Activated CD4-positive, alpha-beta T cell treated with anti-CD3 and anti-CD28 coated beads, Interleukin-10, Interleukin-2, amounts not matched to agents 100 ng/mL and 50 ng/mL, durations not matched to agents 16 hours and 8 hours (primary cell): ENCODE data around the gene PDE4C.
A peak's percentile ranks its signal among the peaks of the same experiment; 100 is the strongest.
"Not testable (repeated sequence)": the region's sequence is repeated elsewhere in the genome, so short reads cannot be mapped to it uniquely, and the experiment has no call there.

ENCODE experiments used
- DNase-seq: peaks from one replicate; pipeline ENCODE4 v3.0.0-alpha.2; 2020

Gene PDE4C

GRCh38 chr19:18221815-18222725 lies 4.2 kb downstream of the PDE4C start:
- DNase-seq = no peak

DNA sequence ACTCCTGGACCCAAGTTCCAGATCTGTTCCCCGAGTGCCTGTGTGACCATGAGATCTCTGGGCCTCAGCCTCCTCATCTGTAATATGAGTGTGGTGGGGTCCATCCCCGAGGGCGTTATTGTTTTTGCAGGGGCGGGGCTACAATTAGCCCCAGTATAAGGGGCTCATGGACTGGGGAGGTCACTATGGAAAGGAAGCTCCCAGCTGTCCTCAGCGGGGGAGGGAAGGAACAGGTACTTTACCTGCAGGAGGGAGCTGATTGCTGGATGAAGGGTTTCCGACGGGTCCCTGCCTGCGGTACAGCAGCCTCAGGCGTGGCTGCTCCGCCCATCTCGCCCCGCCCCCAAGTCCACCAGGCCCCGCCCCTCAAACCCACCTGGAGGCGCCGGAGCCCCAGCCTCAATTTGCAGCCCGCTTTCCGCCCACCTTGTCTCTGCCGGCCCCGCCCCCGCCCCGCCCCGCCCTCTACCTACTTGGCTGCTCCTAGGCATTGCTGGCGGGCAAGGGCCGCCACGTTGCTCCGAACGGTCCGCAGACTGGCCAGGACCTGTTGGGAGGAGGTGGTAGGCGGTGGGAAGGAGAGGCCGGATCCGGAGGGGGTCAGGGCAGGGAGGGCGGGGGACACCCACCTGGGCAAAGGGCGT lies 5.5 kb downstream of the PDE4C start:
- DNase-seq = no peak

- DNase-seq = no peak
These were observed 6.2 kb downstream of the PDE4C start for GRCh38 chr19:18219911-18220631.

DNA sequence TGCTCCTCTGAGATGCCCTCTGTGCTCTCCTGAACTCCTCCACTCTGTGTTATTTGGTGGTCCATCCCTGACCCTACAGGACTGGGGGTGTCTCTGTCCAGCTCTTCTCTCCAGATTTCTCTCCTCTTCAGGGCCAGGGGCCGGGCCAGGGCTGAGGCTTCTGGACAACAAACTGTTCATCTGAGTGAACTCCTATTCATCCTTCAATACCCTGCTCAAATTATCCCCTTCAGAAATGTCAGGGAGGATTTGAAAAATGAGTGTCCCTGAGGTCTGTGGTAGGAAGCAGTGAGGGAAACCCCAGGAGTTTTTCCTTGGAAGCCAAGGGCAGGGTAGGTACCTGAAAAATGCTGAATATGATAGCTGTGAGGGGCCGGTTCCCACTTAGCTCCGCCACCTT lies 7.6 kb downstream of the PDE4C start:
- DNase-seq = no peak

DNA sequence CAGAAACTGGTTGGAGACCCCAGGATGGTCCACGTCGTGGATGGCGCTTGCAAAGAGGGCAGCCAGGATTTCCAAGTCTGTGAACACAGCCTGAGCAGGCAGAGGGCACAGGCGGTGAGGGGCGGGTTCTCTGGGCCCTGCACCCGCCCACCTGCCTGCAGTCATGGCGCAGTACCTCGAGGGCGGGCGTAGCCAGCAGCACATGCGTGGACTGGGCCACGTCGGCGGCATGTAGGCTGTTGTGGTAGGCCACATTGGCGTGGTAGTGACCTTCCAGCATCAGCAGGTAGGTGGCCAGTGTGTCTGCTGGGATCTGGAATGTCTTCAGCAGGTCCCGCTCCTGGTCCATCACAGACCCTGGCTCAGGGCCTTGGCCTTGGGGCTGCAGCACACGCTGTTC lies 8.1 kb downstream of the PDE4C start:
- DNase-seq = no peak

DNA sequence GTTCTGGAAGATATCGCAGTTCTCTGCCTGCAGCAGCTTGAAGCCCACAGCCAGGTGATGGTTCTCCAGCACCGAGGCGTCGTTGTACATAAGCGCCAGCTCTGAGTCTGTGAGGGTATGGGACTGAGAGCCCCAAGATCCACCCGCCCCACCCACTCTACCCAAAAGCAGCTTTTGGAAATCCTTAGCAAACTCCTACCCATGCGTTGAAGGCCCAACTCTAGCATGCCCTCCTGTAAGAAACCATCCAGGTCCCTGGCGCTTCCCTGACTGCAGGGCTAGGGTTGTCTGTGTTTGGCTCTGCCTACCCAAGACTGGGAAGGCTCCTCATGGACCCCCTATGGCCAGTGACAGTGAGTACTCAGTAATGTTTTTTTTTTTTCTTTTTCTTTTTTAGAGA lies 9.4 kb downstream of the PDE4C start:
- no peak for DNase-seq

- no peak for DNase-seq
These were observed 11.3 kb downstream of the PDE4C start for GRCh38 chr19:18214779-18215433.

GRCh38 chr19:18211683-18212082 lies 14.6 kb downstream of the PDE4C start:
- no peak for DNase-seq

DNA sequence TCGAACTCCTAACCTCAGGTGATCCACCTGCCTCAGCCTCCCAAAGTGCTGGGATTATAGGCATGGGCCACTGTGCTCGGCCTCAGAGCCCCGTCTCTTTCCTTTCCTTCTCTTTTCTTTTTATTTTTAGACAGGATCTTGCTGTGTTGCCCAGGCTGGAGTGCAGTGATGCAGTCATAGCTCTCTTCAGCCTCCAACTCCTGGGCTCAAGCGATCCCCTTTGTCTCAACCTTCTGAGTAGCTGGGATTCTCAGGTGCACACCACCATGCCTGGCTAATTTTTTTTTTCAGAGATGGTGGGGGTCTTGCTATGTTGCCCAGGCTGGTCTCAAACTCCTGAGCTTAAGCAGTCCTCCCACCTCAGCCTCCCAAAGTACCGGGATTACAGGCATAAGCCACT lies 16.3 kb downstream of the PDE4C start:
- not testable (repeated sequence) for DNase-seq

DNA sequence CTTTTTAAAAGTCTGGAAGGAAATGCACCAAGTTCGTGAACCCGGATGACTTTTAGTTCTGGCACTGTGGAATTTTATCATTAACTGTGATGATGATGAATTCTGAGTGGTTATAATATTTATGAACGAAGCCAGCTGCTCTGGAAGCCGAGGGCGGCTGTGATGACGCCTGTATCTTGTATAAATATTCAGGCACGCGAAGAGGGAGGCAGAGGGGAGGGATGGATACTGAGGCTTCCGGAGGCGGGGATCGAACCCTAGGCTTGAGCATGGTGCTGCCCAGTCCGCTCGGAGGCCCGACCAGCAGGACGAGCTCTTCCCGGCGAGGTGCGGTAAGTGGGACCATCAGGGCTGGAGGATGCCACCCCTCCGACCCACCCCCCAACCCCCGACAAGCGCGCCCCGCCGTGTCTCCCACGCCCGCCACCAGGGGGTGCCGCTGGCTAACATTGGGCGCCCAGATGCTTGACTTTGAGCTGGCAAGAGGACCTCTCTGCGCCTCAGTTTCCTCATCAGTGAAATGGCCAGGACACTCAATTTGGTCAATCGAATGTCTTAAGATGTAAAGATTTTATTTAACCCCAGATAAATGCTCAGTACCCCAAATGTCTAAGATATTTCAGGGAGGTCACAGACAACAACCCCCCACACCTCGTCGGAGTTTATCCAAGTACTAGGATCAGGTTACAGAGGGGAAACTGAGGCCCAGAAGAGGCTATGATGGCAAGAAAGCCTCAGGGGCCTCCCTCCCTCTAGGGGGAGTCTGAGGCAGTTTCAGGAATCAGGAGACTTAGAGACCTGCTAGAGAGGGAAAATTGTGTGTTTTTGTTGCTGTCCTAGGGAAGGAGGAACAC lies 17.9 kb downstream of the PDE4C start:
- DNase-seq = peak; percentile 47

- no peak for DNase-seq
These were observed 20.2 kb downstream of the PDE4C start for GRCh38 chr19:18206018-18206417.

- peak; percentile 42 for DNase-seq
These were observed 20.9 kb downstream of the PDE4C start for GRCh38 chr19:18205200-18205892.

- DNase-seq = peak; percentile 42
These were observed 21.6 kb downstream of the PDE4C start for GRCh38 chr19:18204394-18205199.

DNA sequence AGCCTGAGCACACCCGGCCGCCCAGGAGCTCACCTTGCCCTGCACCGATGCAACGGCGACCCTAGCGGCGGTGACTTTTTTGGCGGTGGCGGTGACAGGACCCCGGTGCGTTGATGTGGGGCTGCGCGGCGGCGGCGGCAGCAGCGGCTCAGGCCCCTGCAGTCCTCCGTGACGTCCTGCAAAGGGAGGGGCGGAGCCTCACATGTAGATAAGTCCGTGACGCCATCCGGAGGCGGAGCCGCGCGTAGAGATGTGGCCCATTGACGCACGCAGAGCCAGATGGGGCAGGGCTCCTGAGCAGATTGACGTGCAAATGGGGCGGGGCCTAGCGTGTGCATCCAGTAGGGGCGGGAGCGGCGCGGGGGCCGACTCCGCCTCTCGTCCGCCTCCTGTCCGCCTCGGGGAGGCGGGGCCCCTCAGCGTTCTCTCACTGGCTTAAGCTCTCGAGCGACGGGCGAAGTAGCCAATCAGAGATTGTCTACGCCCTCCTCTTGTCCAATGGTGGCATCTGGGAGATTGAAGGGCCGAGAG lies 22.3 kb downstream of the PDE4C start, which contains the start of gene RAB3A:
TSS of gene RAB3A (minus strand) at position 180 of the 531 bp plus-strand sequence. CDS start 1,302 bp downstream, outside the sequence.
- DNase-seq = peak; percentile 100

GRCh38 chr19:18203408-18203862 lies 22.8 kb downstream of the PDE4C start:
- DNase-seq = peak; percentile 51

DNA sequence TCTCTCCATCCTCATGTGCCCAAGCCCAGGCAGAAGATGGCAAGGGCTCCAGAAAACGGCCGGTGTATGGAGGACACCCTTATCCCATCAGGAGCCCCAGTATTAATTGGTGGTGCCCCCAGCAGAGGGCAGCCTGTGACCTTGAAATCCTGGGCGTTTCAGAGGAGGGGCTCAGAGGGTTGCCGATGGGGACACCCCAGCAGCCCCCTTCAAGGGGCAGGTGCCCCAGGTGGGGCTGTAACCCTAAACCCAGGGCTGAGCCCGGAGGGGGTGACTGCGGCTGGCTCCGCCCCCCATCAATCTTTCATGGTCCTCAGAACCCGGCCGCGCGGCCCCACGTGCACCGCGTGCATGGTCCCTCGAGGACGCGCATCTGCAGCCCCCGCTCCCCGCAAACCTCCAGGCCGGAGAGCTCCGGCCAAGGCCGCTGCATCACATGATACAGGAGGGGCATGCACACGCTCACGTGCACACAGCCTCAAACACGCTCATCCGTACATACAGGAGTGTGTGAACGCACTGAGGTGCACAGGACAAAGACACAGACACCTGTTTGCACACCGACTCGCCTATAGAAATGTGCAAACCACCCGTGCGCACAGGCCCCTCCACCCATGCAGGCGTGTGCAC lies 23.3 kb downstream of the PDE4C start:
- DNase-seq = no peak

DNA sequence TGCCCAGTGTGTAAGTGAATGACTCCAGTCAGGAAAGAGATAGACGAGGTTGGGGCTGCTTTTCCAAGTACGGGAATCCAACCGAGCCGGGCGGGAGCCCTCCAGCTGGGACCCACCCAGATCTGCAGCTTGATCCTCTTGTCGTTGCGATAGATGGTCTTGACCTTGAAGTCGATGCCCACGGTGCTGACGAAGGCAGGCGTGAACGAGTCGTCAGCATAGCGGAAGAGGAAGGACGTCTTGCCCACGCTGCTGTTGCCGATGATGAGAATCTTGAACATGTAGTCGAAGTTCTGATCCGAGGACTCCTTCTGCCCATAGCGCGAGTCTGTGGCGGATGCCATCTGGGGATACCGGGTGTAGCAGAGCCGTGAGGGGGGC lies 23.9 kb downstream of the PDE4C start:
- DNase-seq = no peak

DNA sequence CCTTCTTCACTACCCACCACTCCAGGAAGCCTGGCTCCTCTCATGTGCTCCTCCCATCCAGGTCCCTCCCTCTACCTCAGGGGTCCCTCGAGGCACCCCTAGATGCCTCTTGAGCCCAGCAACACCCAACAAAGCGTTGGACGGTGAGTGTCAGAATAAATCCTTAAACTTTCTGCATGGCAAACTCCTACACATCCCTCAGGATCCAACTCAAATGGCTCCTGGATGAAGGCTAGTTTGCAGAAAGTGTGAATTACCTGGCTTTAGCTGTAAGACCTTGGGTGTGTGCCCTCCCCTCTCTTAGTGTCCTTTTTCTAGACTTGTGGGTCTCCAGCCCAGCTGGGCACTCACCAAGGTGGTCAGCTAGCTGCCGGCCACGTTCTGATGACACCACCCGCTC lies 27.9 kb downstream of the PDE4C start:
- DNase-seq = no peak

DNA sequence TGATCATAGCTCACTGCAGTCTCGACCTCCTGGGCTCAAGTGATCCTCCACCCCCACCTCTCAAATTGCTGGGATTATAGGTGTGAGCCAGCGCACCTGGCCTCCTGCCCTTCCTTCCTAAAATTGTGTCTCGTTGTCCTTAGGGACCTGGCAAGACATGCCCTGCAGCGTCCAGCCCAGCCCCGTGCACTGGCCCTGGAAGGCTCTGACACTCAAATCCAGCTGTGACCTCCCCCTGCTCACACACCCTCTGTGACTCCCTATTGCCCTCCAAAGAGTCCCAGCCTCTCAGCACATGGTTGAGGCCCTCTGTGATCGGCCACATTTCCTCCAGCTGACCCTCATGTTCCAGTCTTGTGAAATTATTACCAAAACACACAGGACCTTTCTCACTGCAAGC lies 28.3 kb downstream of the PDE4C start:
- no peak for DNase-seq

- no peak for DNase-seq
These were observed 28.9 kb downstream of the PDE4C start for GRCh38 chr19:18197306-18197705.
